Neuronal stem cell (in vitro differentiated cells): Measurements from ENCODE around the gene ZMYND11.

Experiments
- DNase-seq: peaks from one replicate; pipeline ENCODE4 v3.0.0-alpha.2; 2013; ENCODE audit warnings: low spot score
- H2AFZ ChIP-seq: one replicate; pipeline ENCODE4 v1.6.1; 2013; ENCODE audit warnings: mild to moderate bottlenecking, low read length, inconsistent platforms
- H2AK5ac ChIP-seq: 2 replicates; pipeline ENCODE4 v1.6.1; 2013; ENCODE audit warnings: low read depth, mild to moderate bottlenecking, inconsistent platforms, low read length, moderate library complexity, mixed read lengths
- H2BK120ac ChIP-seq: 2 replicates; pipeline ENCODE4 v1.6.1; 2013; ENCODE audit warnings: low read depth, mild to moderate bottlenecking, inconsistent platforms, low read length, moderate library complexity, mixed read lengths
- H2BK12ac ChIP-seq: one replicate; pipeline ENCODE4 v1.6.1; 2013; ENCODE audit warnings: low read length, inconsistent platforms
- H2BK15ac ChIP-seq: 2 replicates; pipeline ENCODE4 v1.6.1; 2013; ENCODE audit warnings: mild to moderate bottlenecking, low read length, inconsistent platforms, mixed read lengths
- H2BK5ac ChIP-seq: one replicate; pipeline ENCODE4 v1.6.1; 2013; ENCODE audit warnings: inconsistent platforms, mild to moderate bottlenecking, low read length, moderate library complexity
- H3K14ac ChIP-seq: one replicate; pipeline ENCODE4 v1.6.1; 2013; ENCODE audit warnings: low read length, inconsistent platforms
- H3K18ac ChIP-seq: 2 replicates; pipeline ENCODE4 v1.6.1; 2013; ENCODE audit warnings: low read length, inconsistent platforms
- H3K23ac ChIP-seq: 2 replicates; pipeline ENCODE4 v1.6.1; 2013; ENCODE audit warnings: low read depth, mild to moderate bottlenecking, mixed read lengths, low read length, inconsistent platforms; ENCODE audit not compliant: poor library complexity
- H3K27ac ChIP-seq: replicated peaks from 3 replicates; pipeline ENCODE4 v1.5.1; 2013; ENCODE audit warnings: low read length, inconsistent platforms
- H3K27me3 ChIP-seq, 3 experiments: 2 replicates each; pipeline ENCODE4 v1.6.1; 2013; ENCODE audit warnings: low read length in 3 of 3, mild to moderate bottlenecking in 2 of 3, inconsistent platforms in 1 of 3, low read depth in 1 of 3, mixed read lengths in 1 of 3, moderate library complexity in 1 of 3; ENCODE audit not compliant: control insufficient read depth in 3 of 3, insufficient read depth in 3 of 3
- H3K36me3 ChIP-seq, 2 donors: replicated peaks in 1 of 2; 2 replicates each; pipeline ENCODE4 v1.6.1; 2013; ENCODE audit warnings: low read length in 2 of 2; ENCODE audit not compliant: control insufficient read depth in 2 of 2, insufficient read depth in 2 of 2
- H3K4ac ChIP-seq: 2 replicates; pipeline ENCODE4 v1.6.1; 2013; ENCODE audit warnings: inconsistent platforms, mild to moderate bottlenecking, low read length, moderate library complexity
- H3K4me1 ChIP-seq, 2 donors: 1 replicate in 1 of 2; 2 replicates in 1 of 2; pipeline ENCODE4 v1.6.1; 2013; ENCODE audit warnings: low read length in 2 of 2, low read depth in 1 of 2; ENCODE audit not compliant: control insufficient read depth in 2 of 2, insufficient read depth in 1 of 2
- H3K4me2 ChIP-seq: one replicate; pipeline ENCODE4 v1.6.1; 2013; ENCODE audit warnings: mild to moderate bottlenecking, low read length, inconsistent platforms; ENCODE audit not compliant: insufficient read depth, poor library complexity, severe bottlenecking
- H3K4me3 ChIP-seq, 2 donors: 2 replicates each; pipeline ENCODE4 v1.5.1; 2013; ENCODE audit warnings: low read length in 2 of 2, mild to moderate bottlenecking in 2 of 2, inconsistent platforms in 1 of 2, moderate library complexity in 1 of 2
- H3K79me1 ChIP-seq: one replicate; pipeline ENCODE4 v1.6.1; 2013; ENCODE audit warnings: low read depth, mild to moderate bottlenecking, inconsistent platforms, low read length, moderate library complexity
- H3K9ac ChIP-seq: one replicate; pipeline ENCODE4 v1.6.1; 2013; ENCODE audit warnings: mild to moderate bottlenecking, low read depth, low read length, inconsistent platforms; ENCODE audit not compliant: poor library complexity
- H3K9me3 ChIP-seq, 2 donors: replicated peaks in 1 of 2; 2 replicates each; pipeline versions ENCODE3 to v1.6.1; 2013; ENCODE audit warnings: low read length in 2 of 2, mild to moderate bottlenecking in 2 of 2, inconsistent platforms in 1 of 2, low read depth in 1 of 2, mixed read lengths in 1 of 2, moderate library complexity in 1 of 2; ENCODE audit not compliant: control insufficient read depth in 2 of 2, insufficient read depth in 1 of 2
- H4K8ac ChIP-seq: one replicate; pipeline ENCODE4 v1.6.1; 2013; ENCODE audit warnings: low read depth, mild to moderate bottlenecking, inconsistent platforms, low read length, moderate library complexity
- H4K91ac ChIP-seq: one replicate; pipeline ENCODE4 v1.6.1; 2013; ENCODE audit warnings: low read length, low read depth, mild to moderate bottlenecking, inconsistent platforms; ENCODE audit not compliant: poor library complexity
- WGBS, 2 donors: extraction: QIAGEN DNeasy Blood & Tissue Kit; methylation state at CpG; one replicate each; pipeline ENCODE4 v1.1.7; 2013; ENCODE audit warnings: missing lambda C conversion rate in 2 of 2, mixed read lengths in 1 of 2; ENCODE audit not compliant: insufficient read length in 2 of 2, insufficient replicate concordance in 1 of 2; ENCODE audit errors: extremely low coverage in 2 of 2; 5-methylcytosine and 5-hydroxymethylcytosine counted together

The ZMYND11 gene

DNA sequence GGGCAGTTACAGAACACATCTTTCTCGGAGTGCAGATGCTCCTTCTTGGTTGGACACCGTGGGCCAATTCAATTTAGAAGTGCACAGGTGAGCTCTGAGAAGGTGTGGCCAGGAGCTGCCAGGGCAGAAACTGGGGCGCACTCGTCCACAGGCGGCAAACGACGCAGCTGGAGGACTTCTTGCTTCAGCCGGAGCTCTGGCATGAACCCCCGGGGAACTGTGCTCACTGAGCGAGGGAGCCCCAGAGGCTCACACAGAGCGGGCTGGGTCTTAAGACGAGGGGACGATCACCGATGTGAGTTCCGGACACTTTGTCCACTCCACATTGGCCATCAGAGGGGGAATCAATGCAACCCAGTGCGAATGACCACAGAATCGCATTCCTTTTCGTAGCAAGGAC, 140.4 kb downstream of the ZMYND11 start:
- Histone ChIP-seq H2BK120ac (no peak overlapping the region), H2BK12ac (no peak overlapping the region), H2BK15ac (no peak overlapping the region), H3K79me1 (no peaks in the 10 kb centered on the region), H3K4me3 (peak overlapping the region in 1 of 2 donors; percentile 27), H3K4me2 (no peak overlapping the region), H2AK5ac (no peak overlapping the region), H3K14ac (no peak overlapping the region), H3K4ac (no peak overlapping the region), H3K27ac (no peak overlapping the region), H2BK5ac (no peak overlapping the region), H3K18ac (no peak overlapping the region), H4K8ac (no peak overlapping the region), H4K91ac (no peak overlapping the region), H2AFZ (no peak overlapping the region), H3K9ac (no peak overlapping the region), H3K36me3 (peaks cover 10 to 64% of the 10 kb centered on the region in 2 donors), H3K23ac (no peak overlapping the region), H3K4me1 (no peaks in the 10 kb centered on the region), H3K9me3 (no peaks in the 10 kb centered on the region), H3K27me3 (no peaks in the 10 kb centered on the region)
- DNase-seq: no peak
- no CpG with 5 or more reads among the region's 18 CpGs for WGBS, 2 donors

DNA sequence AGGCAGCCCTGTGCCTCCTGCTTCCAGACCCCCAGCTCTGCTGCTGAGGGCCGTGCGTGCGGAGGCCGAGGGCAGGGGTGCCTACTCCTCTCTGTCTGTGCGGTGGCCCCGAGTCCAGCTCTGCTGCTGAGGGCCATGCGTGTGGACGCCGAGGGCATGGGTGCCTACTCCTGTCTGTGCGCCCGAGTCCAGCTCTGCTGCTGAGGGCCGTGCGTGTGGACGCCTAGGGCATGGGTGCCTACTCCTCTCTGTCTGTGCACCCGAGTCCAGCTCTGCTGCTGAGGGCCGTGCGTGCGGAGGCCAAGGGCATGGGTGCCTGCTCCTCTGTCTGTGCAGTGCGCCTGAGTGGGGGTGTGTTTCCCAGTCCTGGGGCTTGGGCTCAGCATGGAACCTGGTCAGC, 142.7 kb downstream of the ZMYND11 start:
- no peaks in the 10 kb centered on the region for H3K27me3 ChIP-seq
- H3K18ac ChIP-seq: peak overlapping the region; percentile 40
- H3K4ac ChIP-seq: no peak overlapping the region
- WGBS, 2 donors: no CpG with 5 or more reads among the region's 19 CpGs
- no peak overlapping the region for H2BK5ac ChIP-seq
- no peak overlapping the region for H2BK120ac ChIP-seq
- H2AFZ ChIP-seq: no peak overlapping the region
- no peak overlapping the region for H3K4me2 ChIP-seq
- H2BK15ac ChIP-seq: no peak overlapping the region
- H3K9me3 ChIP-seq: no peaks in the 10 kb centered on the region
- DNase-seq: no peak
- peak overlapping the region; percentile 16 for H3K23ac ChIP-seq
- H3K14ac ChIP-seq: peak overlapping the region; percentile 86
- no peak overlapping the region for H3K27ac ChIP-seq
- H3K79me1 ChIP-seq: no peaks in the 10 kb centered on the region
- H2AK5ac ChIP-seq: no peak overlapping the region
- peak overlapping the region; percentile 27 for H3K9ac ChIP-seq
- no peak overlapping the region for H3K4me3 ChIP-seq
- H4K91ac ChIP-seq: no peak overlapping the region
- H2BK12ac ChIP-seq: no peak overlapping the region
- H3K36me3 ChIP-seq: peaks cover 22 to 87% of the 10 kb centered on the region in 2 donors
- no peaks in the 10 kb centered on the region for H3K4me1 ChIP-seq
- peak overlapping the region; percentile 66 for H4K8ac ChIP-seq

DNA sequence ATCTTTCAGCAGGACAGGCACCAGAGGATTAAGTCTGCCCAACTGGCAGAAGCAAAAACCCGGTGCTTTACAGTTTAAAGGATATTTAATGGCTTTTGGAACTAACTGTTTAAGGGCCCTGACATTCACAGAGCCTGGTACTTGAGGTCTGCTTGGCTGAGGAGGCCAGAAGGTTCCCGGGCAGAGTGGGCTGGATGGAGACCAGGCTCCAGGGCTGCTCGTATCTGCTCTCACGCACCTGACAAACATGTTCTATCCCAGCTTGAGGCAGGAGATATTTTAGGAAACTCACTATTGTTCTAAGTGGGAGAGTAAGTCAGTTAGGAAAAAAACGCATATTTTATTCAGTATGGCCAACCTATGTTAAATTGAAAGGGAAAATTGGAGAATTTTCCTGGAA, 143.5 kb downstream of the ZMYND11 start:
- H3K9ac ChIP-seq: no peak overlapping the region
- H3K27me3 ChIP-seq: no peaks in the 10 kb centered on the region
- no peaks in the 10 kb centered on the region for H3K79me1 ChIP-seq
- H2BK5ac ChIP-seq: no peak overlapping the region
- H3K9me3 ChIP-seq: no peaks in the 10 kb centered on the region
- H2BK120ac ChIP-seq: no peak overlapping the region
- no peaks in the 10 kb centered on the region for H3K4me1 ChIP-seq
- DNase-seq: no peak
- H2AK5ac ChIP-seq: no peak overlapping the region
- H2BK15ac ChIP-seq: no peak overlapping the region
- no peak overlapping the region for H2BK12ac ChIP-seq
- H4K91ac ChIP-seq: no peak overlapping the region
- H3K4ac ChIP-seq: no peak overlapping the region
- no peak overlapping the region for H3K27ac ChIP-seq
- no peak overlapping the region for H2AFZ ChIP-seq
- no peak overlapping the region for H4K8ac ChIP-seq
- no peak overlapping the region for H3K4me3 ChIP-seq
- no peak overlapping the region for H3K14ac ChIP-seq
- H3K4me2 ChIP-seq: no peak overlapping the region
- H3K36me3 ChIP-seq: peaks cover 24 to 91% of the 10 kb centered on the region in 2 donors
- H3K23ac ChIP-seq: no peak overlapping the region
- H3K18ac ChIP-seq: no peak overlapping the region
- WGBS, 2 donors: no CpG with 5 or more reads among the region's 5 CpGs

DNA sequence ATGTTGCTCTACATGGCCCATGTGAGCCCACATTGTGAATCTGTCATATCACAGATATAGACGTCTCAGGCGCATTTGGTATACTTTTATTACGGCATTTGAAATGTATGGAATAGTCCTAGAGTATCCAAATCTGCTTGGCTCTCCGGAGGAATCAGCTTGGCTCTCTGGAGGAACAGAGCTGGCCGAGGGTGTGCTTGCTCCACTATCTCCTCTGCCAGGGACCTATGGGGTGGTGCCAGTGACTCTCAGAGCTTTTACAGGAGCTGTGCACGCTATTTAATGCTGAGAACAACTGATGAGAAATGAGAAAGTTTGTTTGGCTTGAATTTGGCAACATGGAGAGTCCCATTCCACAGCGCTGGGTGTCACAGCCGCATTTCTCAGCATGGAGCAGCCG, 144.0 kb downstream of the ZMYND11 start:
- Histone ChIP-seq H3K9me3 (no peaks in the 10 kb centered on the region), H2BK5ac (no peak overlapping the region), H3K4me2 (no peak overlapping the region), H3K18ac (no peak overlapping the region), H4K8ac (no peak overlapping the region), H3K79me1 (no peaks in the 10 kb centered on the region), H3K27ac (no peak overlapping the region), H3K27me3 (no peaks in the 10 kb centered on the region), H3K14ac (no peak overlapping the region), H3K23ac (no peak overlapping the region), H3K4me1 (no peaks in the 10 kb centered on the region), H3K9ac (no peak overlapping the region), H2AFZ (no peak overlapping the region), H2BK120ac (no peak overlapping the region), H2AK5ac (no peak overlapping the region), H3K36me3 (peaks cover 24 to 96% of the 10 kb centered on the region in 2 donors), H3K4me3 (no peak overlapping the region), H3K4ac (no peak overlapping the region), H4K91ac (no peak overlapping the region), H2BK12ac (no peak overlapping the region), H2BK15ac (no peak overlapping the region)
- no peak for DNase-seq
- no CpG with 5 or more reads among the region's 9 CpGs for WGBS, 2 donors
